Kidney capillary endothelial cell (primary cell): ENCODE data around the gene ERC2.
"Not testable (repeated sequence)": the region's sequence is repeated elsewhere in the genome, so short reads cannot be mapped to it uniquely, and the experiment has no call there.

Experiments used
- DNase-seq: peaks from one replicate; pipeline ENCODE4 v3.0.0-alpha.2; 2018; ENCODE audit warnings: low spot score

Gene ERC2

DNA sequence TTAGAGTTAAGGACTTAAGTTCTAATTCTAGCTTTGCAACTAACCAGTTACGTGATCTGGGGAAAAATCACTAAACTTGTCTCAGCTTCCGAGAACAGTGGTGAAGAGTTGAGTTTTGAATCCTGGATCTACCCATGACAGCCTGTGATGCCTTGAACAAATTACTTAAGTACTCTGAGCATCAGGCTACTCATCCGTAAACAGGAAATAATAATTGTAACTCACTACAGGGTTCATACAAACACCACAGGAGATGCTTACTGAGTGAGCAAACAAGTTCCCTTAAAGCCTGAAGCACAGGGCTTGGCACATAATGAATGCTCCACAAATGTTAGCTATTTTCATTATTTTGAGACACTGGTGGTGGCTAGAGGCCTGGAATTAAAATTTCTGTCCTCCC lies 158.8 kb downstream of the ERC2 start:
- no peak for DNase-seq

DNA sequence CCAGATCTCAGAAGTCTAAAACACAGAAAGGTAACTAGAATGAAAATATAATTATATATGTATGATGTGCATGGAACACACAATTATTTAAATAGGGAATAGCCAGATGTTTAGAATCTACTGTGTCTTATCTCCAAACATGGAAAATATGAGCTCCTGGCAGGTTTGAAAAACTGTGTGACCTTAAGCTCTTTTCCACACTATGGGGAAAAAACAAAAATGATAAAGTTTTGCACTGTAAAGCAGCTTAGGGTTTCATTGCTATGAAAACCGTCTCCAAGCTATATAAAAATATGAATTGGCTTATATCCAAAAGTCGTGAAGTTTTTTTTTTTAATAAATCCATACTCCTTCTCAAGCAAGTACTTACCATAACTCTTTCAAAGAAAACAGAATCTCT lies 159.8 kb downstream of the ERC2 start:
- no peak for DNase-seq

DNA sequence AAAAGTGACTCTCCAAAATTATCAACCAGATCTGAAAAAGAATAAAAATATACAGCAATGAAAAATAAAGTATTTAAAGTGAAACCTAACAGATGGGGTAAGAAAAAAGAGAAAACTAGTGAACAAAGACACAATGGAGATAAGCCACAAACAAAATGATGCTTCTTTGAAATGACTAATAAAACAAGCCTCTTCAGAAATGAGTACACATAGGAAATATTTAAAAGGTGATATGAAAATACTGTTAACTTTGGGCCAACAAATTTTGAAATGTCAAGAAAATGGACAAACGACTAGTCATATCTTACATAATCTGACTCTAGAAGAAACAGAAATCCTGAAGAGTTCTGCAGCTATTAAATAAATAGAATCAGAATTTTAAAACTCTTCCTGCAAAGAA lies 164.2 kb downstream of the ERC2 start:
- no peak for DNase-seq

DNA sequence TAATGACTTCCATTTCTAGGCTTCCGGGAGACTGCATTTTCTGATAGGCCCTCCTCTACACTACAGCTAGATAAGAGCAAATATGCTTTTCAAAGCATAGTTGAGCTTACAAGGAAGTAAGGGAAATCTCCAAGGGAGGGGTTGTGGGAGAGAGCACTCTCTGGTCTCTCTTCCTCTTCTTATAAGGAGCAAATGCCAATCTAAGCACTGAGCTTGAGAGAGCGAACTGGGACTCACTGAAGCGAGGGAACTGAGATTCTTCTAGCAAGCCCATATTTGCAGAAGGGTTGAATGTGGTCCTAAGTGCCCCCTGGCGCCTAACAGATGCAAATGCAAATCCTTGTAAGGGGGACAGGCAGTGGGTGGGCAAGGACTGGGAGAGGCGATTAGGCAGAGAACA lies 164.8 kb downstream of the ERC2 start:
- peak; percentile 16 for DNase-seq

DNA sequence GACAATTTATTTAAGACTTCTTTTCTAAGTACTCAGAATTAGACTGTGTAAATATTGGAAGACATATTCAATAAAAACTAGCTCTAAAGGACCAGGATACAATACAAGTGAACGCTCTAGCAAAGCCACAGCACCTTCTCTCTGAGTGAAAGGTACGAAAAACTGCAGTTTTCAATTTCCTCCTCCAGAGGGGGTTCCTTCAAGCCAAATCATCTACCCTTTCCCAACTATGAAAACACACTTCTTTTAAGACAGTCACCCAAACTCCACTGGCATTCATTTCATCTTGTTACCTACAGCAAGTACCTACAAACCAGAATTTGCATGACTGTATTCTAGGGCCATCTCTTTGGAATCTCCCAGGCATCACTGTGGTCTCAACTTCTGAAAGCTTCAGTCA lies 165.8 kb downstream of the ERC2 start:
- DNase-seq = no peak

DNA sequence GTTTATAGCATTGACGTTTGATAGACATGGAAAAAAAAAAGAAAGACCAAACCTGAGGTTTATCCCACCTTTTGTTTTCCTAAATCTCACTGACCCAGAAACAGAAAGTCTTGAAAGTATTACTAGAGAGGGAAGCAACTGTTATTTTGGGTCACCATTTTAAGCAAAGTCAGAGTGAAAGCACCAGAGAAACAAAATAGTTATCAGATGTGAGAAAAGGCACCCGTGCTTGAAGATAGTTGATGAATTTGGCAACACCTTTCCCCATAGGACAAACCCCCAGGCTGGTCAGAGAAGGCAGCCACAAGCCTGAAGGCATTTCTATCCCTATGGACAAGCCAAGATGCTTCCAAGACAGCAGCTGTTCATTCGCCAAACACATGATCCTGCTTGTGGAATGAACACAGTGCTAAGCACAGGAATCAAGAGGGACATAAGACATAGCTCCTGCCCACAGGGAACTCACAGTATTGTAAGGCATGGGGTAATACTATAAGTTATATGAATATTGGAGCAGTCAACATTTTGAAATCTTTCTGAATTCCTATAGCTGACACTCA lies 170.9 kb downstream of the ERC2 start:
- DNase-seq = no peak

DNA sequence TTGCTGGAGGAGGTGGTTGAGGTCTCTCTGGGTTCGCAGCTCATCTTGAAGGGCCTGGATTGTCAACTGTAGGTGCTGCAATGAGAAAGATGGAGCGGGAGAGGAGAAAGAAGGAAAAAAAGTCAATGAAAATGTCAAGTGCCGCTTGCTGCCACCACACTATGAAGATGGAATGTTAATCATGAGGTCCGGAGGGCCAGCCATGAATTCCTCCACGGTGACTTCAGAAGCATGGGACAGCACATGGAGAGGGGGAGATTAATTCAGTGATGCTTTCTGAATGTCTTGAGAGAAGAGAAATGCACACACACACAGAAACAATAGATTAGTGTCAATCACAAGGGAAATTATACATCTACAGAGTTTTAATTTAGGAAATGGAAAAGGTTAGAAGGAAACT lies 171.9 kb downstream of the ERC2 start:
- DNase-seq = no peak

DNA sequence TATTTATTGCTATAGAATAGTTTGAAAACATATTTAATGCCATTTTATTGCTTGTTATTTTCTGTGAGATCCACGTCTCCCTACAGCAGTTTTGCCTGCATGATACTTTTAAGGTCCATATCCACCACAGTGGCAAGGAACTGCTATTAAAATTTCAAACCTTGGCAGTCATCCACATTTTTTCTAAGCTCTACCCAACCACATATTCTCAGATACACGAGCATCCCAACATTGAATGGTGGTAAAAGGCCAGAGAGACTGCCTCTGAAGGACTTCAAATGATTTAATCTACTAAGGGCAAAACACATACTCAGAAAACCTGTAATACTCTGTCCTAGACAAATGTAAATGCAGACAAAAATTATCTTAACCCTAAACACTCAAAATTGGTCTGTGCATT lies 173.1 kb downstream of the ERC2 start:
- DNase-seq = no peak

DNA sequence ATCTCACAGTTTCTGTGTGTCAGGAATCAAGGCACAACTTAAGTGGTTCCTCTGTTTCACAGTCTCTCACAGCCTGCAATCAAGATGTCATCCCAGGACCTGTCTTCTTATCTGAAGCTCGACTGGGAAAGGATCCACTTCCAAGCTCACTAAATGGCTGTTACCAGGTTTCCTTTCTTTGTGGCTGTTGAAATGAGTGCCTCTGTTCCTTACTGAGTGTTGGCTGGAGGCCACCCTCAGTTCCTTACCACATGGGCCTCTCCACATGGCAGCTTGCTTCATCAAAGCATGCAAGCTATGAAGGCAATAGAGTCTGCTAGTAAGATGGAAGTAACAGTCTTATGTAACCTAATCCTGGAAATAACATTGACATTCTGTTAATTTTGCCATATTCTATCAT lies 174.0 kb downstream of the ERC2 start:
- DNase-seq = no peak

DNA sequence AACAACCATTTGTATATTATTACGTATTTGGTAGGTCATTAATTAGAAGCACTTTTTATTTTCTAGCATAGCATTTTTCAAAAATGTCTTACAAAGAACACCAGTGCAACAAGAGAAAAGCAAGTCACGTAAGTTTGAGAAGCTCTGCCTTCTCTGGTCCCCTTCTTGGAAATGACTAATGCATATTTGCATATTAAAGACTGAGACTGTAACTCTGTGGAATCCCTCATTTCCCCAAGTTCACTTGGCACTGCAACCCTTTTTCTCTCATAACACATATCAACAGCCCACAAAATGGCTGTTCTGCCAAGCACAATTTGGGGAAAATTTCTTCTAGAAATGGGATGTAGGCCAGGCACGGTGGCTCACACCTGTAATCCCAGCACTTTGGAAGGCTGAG lies 176.3 kb downstream of the ERC2 start:
- DNase-seq = no peak

DNA sequence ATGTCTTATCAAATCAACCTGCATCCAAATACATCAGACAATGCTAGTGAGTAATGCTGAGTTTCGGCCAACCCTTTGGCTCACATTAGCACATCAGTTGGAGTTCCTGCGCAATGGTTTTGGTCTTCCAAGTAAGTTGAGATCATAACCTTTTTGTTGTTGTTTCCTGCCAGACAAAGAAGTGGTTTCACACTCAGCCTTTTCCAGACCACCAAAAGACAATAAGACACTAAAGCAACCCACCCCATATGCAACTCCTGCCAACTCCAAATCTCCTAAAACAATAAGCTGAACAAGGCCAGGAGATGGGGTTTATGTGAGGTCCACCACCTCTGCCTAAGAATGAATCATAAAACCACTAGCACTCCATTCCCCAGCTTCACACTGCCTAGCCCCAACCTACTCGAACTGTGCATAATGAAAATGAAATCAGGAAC lies 177.0 kb downstream of the ERC2 start:
- DNase-seq = no peak

DNA sequence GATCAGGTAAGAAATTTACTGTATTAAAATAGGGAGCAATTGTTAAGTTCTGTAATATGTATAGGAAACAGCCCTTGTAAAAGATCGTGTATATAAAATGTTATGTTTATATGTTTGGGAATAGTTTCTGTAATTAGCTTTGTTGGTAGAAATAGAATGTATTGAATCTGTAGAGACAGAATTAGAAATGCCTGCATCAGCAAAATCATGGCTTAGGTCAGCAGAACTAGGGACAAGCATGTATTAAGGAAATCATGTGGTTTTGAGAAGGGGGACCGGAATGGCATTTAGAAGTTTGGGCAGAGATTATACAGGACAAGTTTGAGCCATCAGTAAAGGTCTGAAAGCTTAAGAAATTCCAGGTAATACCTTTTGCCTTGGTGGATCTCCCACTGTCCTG lies 177.9 kb downstream of the ERC2 start:
- no peak for DNase-seq

DNA sequence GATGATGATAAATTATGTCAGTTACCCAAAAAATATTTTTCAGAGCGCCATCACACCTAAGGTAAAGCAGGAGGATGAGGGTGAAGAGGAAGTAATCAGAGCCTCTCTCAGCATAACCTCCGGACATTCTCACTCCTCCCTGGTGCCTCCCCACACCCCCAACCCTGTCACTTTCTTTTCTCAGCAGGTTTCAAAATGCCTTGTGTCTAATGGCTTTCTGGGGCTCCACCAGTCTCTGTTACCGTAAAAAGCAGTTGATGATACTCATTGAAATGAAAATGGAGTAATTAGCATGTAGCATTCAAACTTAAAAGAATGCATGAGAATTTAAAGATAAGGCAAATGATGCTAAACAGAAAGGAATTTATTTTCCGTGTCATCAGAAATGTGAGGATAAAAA lies 180.0 kb downstream of the ERC2 start:
- DNase-seq = no peak

DNA sequence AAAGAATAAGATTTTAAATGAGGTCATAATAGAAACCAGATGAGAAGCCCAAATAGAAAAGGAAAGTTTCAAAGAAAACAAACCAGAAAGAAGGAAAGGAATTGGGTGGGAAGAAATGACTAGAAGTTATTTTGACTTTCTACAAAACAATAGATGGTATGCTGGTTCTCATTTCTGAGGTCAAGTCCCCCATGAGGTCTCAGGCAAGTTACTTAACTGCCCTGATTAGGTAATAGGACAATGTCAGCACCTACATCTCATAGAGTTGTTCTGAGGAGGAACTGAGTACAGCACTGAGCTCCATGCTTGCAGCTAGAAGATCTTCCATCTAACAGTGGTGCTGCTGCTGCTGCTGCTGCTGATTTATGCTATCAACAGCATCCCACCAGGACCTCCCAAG lies 185.9 kb downstream of the ERC2 start:
- no peak for DNase-seq

DNA sequence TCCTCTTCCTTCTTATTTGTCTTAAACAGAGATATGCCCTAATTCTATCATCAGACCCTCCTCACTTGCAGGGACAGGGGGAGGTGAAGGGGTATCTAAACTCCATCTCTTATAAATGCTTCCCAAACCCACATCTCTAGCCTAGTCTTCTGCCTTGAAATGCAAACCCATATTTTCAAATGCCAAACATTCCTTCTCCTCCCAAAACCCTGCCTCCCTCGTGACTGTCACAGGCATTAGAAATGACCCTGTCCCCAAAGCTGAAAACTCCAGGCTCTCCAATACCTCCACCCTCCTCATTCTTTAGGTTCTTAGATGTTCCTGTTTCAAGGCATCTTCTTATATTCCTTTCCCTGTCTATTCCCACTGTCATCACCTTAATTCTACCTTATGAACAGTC lies 191.0 kb downstream of the ERC2 start:
- DNase-seq = no peak

DNA sequence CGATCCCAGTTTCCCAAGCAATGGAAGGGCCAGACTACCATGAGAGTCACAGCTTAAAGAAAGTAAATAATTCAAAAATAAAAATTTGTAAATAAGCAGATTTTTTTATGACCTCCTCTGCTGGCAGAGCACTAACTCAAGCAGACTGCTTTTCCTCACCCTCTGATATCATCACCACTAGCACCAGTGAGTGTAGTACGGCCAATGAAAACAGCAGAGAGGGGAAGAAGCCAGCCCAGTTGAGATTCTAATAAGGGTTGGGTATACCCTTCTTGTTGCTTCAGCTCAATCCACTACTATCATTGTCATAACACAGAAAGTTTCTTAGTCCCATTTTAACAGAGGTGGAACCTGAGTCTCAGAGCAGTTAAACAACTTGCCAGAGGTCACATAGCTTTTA lies 193.1 kb downstream of the ERC2 start:
- DNase-seq = no peak

DNA sequence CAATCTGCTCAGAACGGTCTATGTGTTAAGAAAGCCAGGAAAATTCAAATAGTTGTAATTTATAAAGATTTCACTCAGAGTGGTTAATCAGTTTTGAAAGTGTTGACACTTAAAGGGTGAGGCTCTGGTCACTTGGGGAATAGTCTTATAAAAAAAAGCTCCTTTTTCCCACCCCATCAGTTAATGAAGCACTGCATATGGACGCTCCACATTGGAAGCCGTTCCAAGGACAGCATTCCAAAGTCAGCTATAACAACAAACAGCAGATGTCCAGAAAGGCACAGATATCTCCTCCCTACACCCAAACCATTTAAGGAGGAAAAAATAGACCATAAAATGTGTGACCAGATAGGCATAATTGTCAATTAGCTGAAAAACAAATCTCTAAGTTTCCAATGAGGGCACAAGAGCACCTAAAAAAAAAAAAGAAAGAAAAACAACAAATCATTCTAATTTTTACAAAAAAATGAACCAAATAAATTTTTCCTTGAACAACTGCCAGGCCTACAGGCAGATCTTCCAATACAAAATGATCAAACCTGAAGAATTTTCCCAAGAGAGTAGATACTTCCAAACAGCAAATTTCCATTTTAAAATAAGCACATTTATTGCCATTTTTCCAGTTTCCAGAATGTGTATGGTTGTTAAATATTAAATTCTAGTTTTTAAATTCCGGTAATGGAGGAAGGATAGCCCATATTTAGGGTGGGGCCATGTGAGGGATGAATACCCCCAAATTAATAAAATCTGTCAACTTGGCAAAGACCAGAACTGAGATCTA lies 198.3 kb downstream of the ERC2 start:
- DNase-seq = no peak

DNA sequence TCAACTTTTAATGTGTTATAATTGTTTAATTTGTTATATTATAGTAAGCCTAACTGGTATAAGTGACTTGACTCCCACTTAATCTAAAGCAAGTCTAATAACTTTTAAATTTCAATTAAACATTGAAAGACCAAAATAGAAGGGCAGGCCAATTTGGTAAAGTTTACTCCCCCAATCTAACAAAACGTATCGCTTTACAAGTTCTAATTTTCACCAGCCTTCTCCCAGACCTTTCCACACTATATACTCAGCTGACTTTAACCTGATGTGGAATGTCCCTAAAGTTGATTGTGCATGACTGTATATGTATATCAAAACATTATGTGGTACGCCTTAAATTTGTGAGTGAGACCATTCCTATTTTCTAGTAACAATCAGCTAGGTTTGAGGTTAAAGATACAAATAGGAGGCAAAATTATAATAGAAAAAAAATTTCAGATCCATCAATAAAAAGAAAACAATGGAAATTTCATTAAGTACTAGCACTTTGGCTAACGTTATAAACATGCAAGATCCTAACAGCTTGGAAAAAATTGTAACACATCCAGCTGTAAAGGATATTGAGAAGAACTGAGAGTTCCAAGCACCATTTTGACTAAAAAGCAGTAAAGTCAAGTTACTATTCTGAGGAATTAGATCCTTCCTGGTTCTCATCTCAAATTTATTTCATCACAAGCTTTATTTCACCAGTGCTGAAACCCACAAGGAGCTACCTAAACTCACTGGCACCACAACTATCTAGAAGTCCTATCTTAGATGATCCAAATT lies 199.5 kb downstream of the ERC2 start:
- DNase-seq = no peak

DNA sequence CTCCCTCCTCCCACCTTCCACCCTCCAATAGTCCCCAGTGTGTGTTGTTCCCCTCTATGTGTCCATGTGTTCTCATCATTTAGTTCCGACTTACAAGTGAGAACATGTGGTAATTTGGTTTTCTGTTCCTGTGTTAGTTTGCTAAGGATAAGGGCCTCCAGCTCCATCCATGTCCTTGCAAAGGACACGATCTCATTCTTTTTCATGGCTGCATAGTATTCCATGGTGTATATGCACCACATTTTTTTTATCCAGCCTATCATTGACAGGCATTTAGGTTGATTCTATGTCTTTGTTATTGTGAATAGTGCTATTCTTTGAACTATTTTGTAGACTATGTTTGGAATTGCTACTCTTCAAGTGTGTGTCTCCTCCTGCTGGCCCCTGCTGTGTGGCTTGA lies 206.4 kb downstream of the ERC2 start:
- not testable (repeated sequence) for DNase-seq

DNA sequence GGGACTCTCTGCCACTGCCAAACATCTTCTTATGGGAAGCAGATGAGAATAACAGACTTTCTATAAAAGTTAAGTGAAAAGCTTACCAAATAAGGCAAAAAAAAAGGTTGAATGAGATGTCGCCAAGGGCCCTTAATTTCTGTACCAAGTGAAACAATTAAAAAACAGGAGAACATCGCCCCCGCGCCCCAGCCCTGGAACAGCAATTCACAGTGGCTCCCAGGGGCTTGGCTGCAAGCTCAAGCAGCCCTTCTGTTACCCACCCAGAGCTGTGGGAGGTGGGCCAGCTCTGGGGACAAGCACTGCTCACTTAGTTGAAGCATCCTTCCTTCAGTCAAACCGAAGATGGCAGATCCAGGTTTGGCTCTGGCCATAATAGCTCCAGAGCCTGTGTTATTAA lies 208.0 kb downstream of the ERC2 start:
- DNase-seq = no peak

DNA sequence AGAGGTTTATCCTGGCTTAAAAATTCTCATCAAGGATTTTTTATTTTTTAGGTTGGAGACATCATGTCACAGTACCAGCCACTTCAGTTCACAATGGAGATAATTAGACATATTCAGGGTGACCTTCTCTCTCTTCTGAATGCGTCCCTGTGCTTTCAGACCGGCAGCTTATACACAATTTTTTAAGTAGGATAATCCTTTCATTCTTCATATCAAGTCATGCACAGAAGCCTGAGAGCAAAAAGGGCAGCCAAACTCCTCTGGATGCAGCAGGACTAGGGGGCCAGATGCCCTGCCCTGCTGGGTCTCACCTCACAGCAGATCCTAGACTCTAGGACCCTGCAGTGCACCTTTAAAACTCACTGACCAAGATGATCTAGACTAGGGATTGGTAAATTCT lies 210.4 kb downstream of the ERC2 start:
- no peak for DNase-seq

DNA sequence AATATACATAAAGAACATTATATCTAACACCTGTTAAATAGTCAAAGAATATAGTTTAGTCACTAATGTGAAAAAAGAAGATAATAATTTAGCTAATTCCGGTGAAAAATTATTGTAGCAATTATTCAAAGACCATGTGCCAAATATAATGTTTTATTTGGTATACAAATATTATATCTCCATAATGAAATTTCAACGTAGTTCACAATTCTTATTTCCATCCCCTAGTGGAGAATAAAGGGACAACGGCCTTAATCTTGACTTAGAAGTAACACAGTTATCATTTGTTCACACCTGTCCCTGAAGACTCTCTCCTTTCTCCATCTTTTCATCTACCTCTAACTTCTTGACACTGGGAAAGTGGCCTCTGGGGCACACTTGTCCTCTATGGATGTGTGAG lies 213.4 kb downstream of the ERC2 start:
- DNase-seq = no peak

DNA sequence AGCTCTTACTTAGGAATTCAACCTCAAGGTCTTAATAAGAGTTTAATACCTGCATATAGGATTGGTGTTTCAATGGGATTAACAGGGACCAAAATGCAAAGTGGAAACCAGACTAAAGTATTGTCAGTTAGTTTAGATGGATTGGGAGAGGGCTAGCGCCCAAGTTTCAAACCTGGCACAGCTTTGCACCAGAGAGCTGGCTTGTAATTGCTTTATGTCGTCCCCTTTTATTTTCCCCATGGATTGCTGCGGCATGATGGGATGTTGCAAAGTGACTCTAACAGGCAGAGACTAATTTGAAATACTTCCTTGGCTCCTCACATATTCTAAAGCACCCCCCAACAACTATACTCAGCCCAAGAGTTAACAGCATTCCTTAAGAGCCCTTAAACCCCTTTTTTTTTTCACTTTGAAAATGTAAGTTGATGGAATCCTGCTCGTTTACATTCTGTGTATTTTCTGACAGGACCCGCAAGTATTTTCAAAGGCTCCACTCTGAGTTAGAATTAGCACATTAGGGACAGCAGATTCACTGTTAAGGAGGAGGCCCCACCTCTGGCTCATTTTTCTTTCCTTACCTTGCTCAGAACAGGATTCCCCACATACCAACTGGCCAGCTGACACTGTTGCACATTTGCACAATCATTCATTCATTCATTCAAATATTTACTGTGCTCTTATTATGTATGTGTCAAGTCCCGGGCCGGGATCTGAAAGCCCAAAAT lies 214.2 kb downstream of the ERC2 start:
- no peak for DNase-seq
